ENCODE results near the gene RRP15. TPM values are rescaled to one million over a fixed set of nuclear protein-coding genes. Genes with fewer than 3 reads are reported as not detected.

RRP15 gene
- total and polyA plus RNA-seq, 9 of the 15 experiments (the other 6 are each of a cell fraction or from before 2014, with no cell fraction given), result 9.5 to 58.1 (median 29.3) TPM

- TF ChIP-seq E2F6 (IDR thresholded peaks at IDR 0.05; ENCODE audit: borderline replicate concordance in 1 of 2, extremely low read depth in 1 of 2, insufficient read depth in 1 of 2, insufficient read length in 1 of 2, low read depth in 1 of 2, low read length in 1 of 2, poor library complexity in 1 of 2, severe bottlenecking in 1 of 2), result no peak
These were observed 30.0 kb upstream of the RRP15 start (continued) for GRCh38 chr1:218255090-218255489.

GRCh38 chr1:218257371-218257770 is 27.7 kb upstream of the RRP15 start:
- FAIRE-seq (no peak), ATAC-seq (no peak), DNase-seq (ENCODE audit: extremely low read depth in 1 of 4, low spot score in 3 of 4) (no peak)
- Histone ChIP-seq H3K4me2 (ENCODE audit: insufficient read depth, low read length) (no peak overlapping the region), H3K79me2 (ENCODE audit: control insufficient read depth, insufficient read depth, low read length) (no peaks in the 10 kb centered on the region), H3K4me1 (replicated peaks in 1 of 2; ENCODE audit: control insufficient read depth in 2 of 2, insufficient read depth in 2 of 2, low read length in 2 of 2) (no peaks in the 10 kb centered on the region), H4K20me1 (replicated peaks; ENCODE audit: control insufficient read depth, insufficient read depth, low read length) (no peaks in the 10 kb centered on the region), H3K27ac (ENCODE audit: extremely low read depth, low read depth, low read length) (no peak overlapping the region), H3K9ac (ENCODE audit: insufficient read depth in 1 of 2, low read depth in 2 of 2, low read length in 2 of 2) (no peak overlapping the region), H3K9me3 (replicated peaks; ENCODE audit: control insufficient read depth, insufficient read depth, low read depth, low read length) (no peaks in the 10 kb centered on the region; the same call in 1 of the 2 replicates), H2AFZ (ENCODE audit: low read depth, low read length) (no peak overlapping the region), H3K9me1 (ENCODE audit: control insufficient read depth, insufficient read depth, low read length) (no peaks in the 10 kb centered on the region), H3K27me3 (ENCODE audit: control insufficient read depth in 2 of 2, insufficient read depth in 2 of 2, low read length in 2 of 2) (peaks cover 0 to 3% of the 10 kb centered on the region in 2 experiments; a peak in 1 of 5 replicates), H3K4me3 (no peak overlapping the region), H3K36me3 (ENCODE audit: control insufficient read depth, insufficient read depth, low read length) (no peaks in the 10 kb centered on the region)
- CTCF ChIA-PET (ENCODE audit: low intra/inter-chr PET ratio), result no interaction called here
- BruUV-seq (replicated peaks), result no TSS peak
- in situ Hi-C loops (cut with MboI) (no loop called here), intact Hi-C loops (cut with micrococcal nuclease) (loop anchor here (5.0 to 10.0 kb wide), 5 partner anchors 75 to 1557 kb away; no protein-coding TSS in a partner anchor)
- POLR2A ChIA-PET, result no interaction called here
- WGBS (ENCODE audit: insufficient coverage, low coverage, missing lambda C conversion rate), result 0% methylated on average over 1 of the region's 1 CpG
- TF ChIP-seq C11orf30 (IDR thresholded peaks at IDR 0.05; ENCODE audit: low read depth) (peak; percentile 67; the same call in 1 of the 2 replicates), MAFF (IDR thresholded peaks at IDR 0.05; ENCODE audit: low read length) (peak; percentile 42; the same call in 1 of the 2 replicates), NR2C2 (CRISPR knock-in tag; IDR thresholded peaks at IDR 0.05) (no peak), NR2C2 (tag; IDR thresholded peaks at IDR 0.05) (no peak), ARID4B (CRISPR knock-in tag; IDR thresholded peaks at IDR 0.05) (no peak), MAFK (IDR thresholded peaks at IDR 0.05; ENCODE audit: low read length) (peak; percentile 69), MXD1 (CRISPR knock-in tag; IDR thresholded peaks at IDR 0.05; ENCODE audit: borderline replicate concordance, poor library complexity, severe bottlenecking) (no peak), STAT5B (CRISPR knock-in tag; IDR thresholded peaks at IDR 0.05) (no peak), MAFG (tag; conservative IDR thresholded peaks at IDR 0.05) (peak; percentile 46; the same call in 1 of the 2 replicates), TRIM25 (IDR thresholded peaks at IDR 0.05; ENCODE audit: borderline replicate concordance) (no peak), ZNF316 (IDR thresholded peaks at IDR 0.05) (peak; percentile 89)

Data from K562 (cell line).